K562 (cell line): ENCODE data around the gene SAMD15. TPM values are rescaled to one million over a fixed set of nuclear protein-coding genes. Genes with fewer than 3 reads are reported as not detected.

Source experiments
- ATAC-seq: fragments of 200-7000 bp; cut with Tn5 transposase; 3 replicates; pipeline ENCODE4 v1.9.1; 2020; ENCODE audit warnings: moderate library complexity
- BruUV-seq: library from RNA; stranded (reverse); fragments of 400-500 nt; replicated peaks from 2 replicates; lab custom pipeline; 2021; lab: Mats Ljungman, UMichigan
- CTCF ChIA-PET: fragments of 300-600 bp; formaldehyde crosslinking; extraction: SDS; loops from one replicate; lab custom pipeline; 2021; ENCODE audit warnings: low intra/inter-chr PET ratio; lab: Yijun Ruan, JAX
- POLR2A ChIA-PET: fragments of 300-600, 350-650 bp; sonication (Branson Sonifier 250); formaldehyde crosslinking; extraction: SDS; loops from one replicate; lab custom pipeline; 2021; ENCODE audit warnings: antibody characterized with exemption, inconsistent platforms; lab: Yijun Ruan, JAX
- DNase-seq, 4 experiments: peaks; one replicate each; pipeline versions ENCODE4 v3.0.0 to v3.0.0-alpha.2; 2011 to 2018; ENCODE audit warnings: low spot score in 3 of 4, mixed read lengths in 3 of 4; ENCODE audit errors: extremely low read depth in 1 of 4
- FAIRE-seq: peaks from 2 replicates; lab custom pipeline; 2011; peaks lifted over from hg19 to GRCh38; lab: Jason Lieb, UNC
- H2AFZ ChIP-seq: 2 replicates; pipeline ENCODE4 v1.6.0; 2011; ENCODE audit warnings: low read depth, low read length, control low read depth, inconsistent platforms
- H3K27ac ChIP-seq: fragments of 200-600 bp; 3 replicates; pipeline ENCODE4 v1.8.0; 2011; ENCODE audit warnings: low read depth, mild to moderate bottlenecking, control low read depth, inconsistent platforms, low read length, moderate library complexity, mixed read lengths; ENCODE audit errors: extremely low read depth
- H3K27me3 ChIP-seq, 2 experiments: fragments of 300-600 bp in 1 of 2; 2 replicates in 1 of 2; 3 replicates in 1 of 2; pipeline versions ENCODE4 v1.6.0 to v1.8.0; 2011; ENCODE audit warnings: inconsistent platforms in 2 of 2, low read length in 2 of 2, mild to moderate bottlenecking in 1 of 2, mixed read lengths in 1 of 2, moderate library complexity in 1 of 2; ENCODE audit not compliant: control insufficient read depth in 2 of 2, insufficient read depth in 2 of 2
- H3K36me3 ChIP-seq: fragments of 300-600 bp; 3 replicates; pipeline ENCODE4 v1.8.0; 2011; ENCODE audit warnings: mild to moderate bottlenecking, low read length, inconsistent platforms; ENCODE audit not compliant: control insufficient read depth, insufficient read depth
- H3K4me1 ChIP-seq, 2 experiments: fragments of 200-600 bp in 1 of 2; replicated peaks in 1 of 2; 2 replicates in 1 of 2; 3 replicates in 1 of 2; pipeline versions ENCODE4 v1.5.1 to v1.8.0; 2011; ENCODE audit warnings: inconsistent platforms in 2 of 2, low read length in 2 of 2, mild to moderate bottlenecking in 1 of 2, mixed read lengths in 1 of 2, moderate library complexity in 1 of 2; ENCODE audit not compliant: control insufficient read depth in 2 of 2, insufficient read depth in 2 of 2
- H3K4me2 ChIP-seq: 2 replicates; pipeline ENCODE4 v1.6.1; 2011; ENCODE audit warnings: low read length, control low read depth, inconsistent platforms, mixed read lengths; ENCODE audit not compliant: insufficient read depth
- H3K4me3 ChIP-seq: fragments of 200-600 bp; sonication (generic), shearing (Covaris generic); 2 replicates; pipeline ENCODE4 v1.5.1; 2016; ENCODE audit warnings: control low read depth, inconsistent platforms
- H3K79me2 ChIP-seq: fragments of 200-600 bp; 3 replicates; pipeline ENCODE4 v1.8.0; 2011; ENCODE audit warnings: low read length, inconsistent platforms; ENCODE audit not compliant: control insufficient read depth, insufficient read depth
- H3K9ac ChIP-seq, 2 experiments: 2 replicates each; pipeline versions ENCODE4 v1.6.0 to v1.6.1; 2011; ENCODE audit warnings: low read depth in 2 of 2, low read length in 2 of 2, control low read depth in 1 of 2, inconsistent platforms in 1 of 2, mild to moderate bottlenecking in 1 of 2, mixed read lengths in 1 of 2; ENCODE audit not compliant: insufficient read depth in 1 of 2
- H3K9me1 ChIP-seq: one replicate; pipeline ENCODE4 v1.6.0; 2011; ENCODE audit warnings: inconsistent platforms, mild to moderate bottlenecking, low read length, moderate library complexity; ENCODE audit not compliant: control insufficient read depth, insufficient read depth
- H3K9me3 ChIP-seq: replicated peaks from 2 replicates; pipeline ENCODE4 v1.5.1; 2011; ENCODE audit warnings: low read depth, low read length, inconsistent platforms; ENCODE audit not compliant: control insufficient read depth, insufficient read depth
- H4K20me1 ChIP-seq: replicated peaks from 2 replicates; pipeline ENCODE4 v1.6.1; 2011; ENCODE audit warnings: low read length, inconsistent platforms, mixed read lengths; ENCODE audit not compliant: control insufficient read depth, insufficient read depth
- NCOA4 ChIP-seq: fragments of 450-650 bp; IDR thresholded peaks from 2 replicates; pipeline ENCODE4 v1.6.1; 2018; ENCODE audit warnings: mild to moderate bottlenecking; ENCODE audit not compliant: partially characterized antibody
- NFE2L1 ChIP-seq: fragments of 450-650 bp; IDR thresholded peaks from 2 replicates; pipeline ENCODE4 v1.6.1; 2016; ENCODE audit warnings: missing genetic modification characterization, low read depth, mild to moderate bottlenecking, missing compliant biosample characterization, moderate library complexity, borderline replicate concordance
- NR2C2 ChIP-seq, 2 experiments: fragments of 200-800 bp in 1 of 2; sonication (Bioruptor generic) in 1 of 2; sonication (generic) in 1 of 2; formaldehyde crosslinking in 1 of 2; IDR thresholded peaks; 2 replicates each; pipeline versions ENCODE4 v1.6.1 to v1.8.0; 2016 to 2022; ENCODE audit warnings: mild to moderate bottlenecking in 1 of 2, missing compliant biosample characterization in 1 of 2, missing genetic modification characterization in 1 of 2, missing genetic modification reagents in 1 of 2
- RAD51 ChIP-seq: fragments of 450-650 bp; IDR thresholded peaks from 2 replicates; pipeline ENCODE4 v1.7.1; 2016; ENCODE audit warnings: low read depth, mild to moderate bottlenecking, borderline replicate concordance
- REST ChIP-seq, 2 experiments: fragments of 450-650 bp; formaldehyde crosslinking in 1 of 2; IDR thresholded peaks; 2 replicates each; pipeline versions ENCODE4 v1.4.0 to v1.6.1; 2014 to 2020; ENCODE audit warnings: mild to moderate bottlenecking in 2 of 2, borderline replicate concordance in 1 of 2, low read depth in 1 of 2
- ZNF586 ChIP-seq: fragments of 450-650 bp; formaldehyde crosslinking; conservative IDR thresholded peaks from 2 replicates; pipeline ENCODE4 v1.4.0; 2020; ENCODE audit warnings: mild to moderate bottlenecking, moderate library complexity
- WGBS: fragments of 100-300 bp; shearing (Covaris generic); methylation state at CpG from one replicate; pipeline ENCODE4 v1.1.6; 2016; ENCODE audit warnings: low coverage, mixed read lengths; ENCODE audit not compliant: insufficient coverage; ENCODE audit errors: missing lambda C conversion rate; 5-methylcytosine and 5-hydroxymethylcytosine counted together
- in situ Hi-C: fragments of 300-500 bp; cut with MboI; formaldehyde crosslinking; loops from 4 replicates; pipeline ENCODE4 v1.15.0; 2018; ENCODE audit warnings: inconsistent platforms, mixed read lengths
- intact Hi-C: fragments of 100-400 bp; cut with micrococcal nuclease; formaldehyde crosslinking; loops from 2 replicates; pipeline ENCODE4 v1.14.2; 2022
- polyA plus RNA-seq, 8 experiments: library from polyadenylated mRNA; depleted of rRNA in 4 of 8; stranded (reverse) in 5 of 8; unstranded in 3 of 8; fragments of >200 nt; fragmentation: Nextera tagmentation in 2 of 8; fragmentation: Illumina TruSeq in 1 of 8; extraction: Ambion mirVana in 2 of 8; extraction: Trizol in 1 of 8; gene quantifications; 2 replicates each; pipeline versions ENCODE4 v1.2.1 to v1.2.3, GENCODE V29; 2011 to 2014; ENCODE audit warnings: inconsistent platforms in 1 of 8, missing spikeins in 1 of 8
- total RNA-seq, 7 experiments: library from RNA; depleted of rRNA in 6 of 7; stranded (reverse); fragments of >200 nt in 6 of 7; fragmentation: Illumina TruSeq in 2 of 7; extraction: Trizol in 2 of 7; gene quantifications; 2 replicates each; pipeline versions ENCODE4 v1.2.1 to v1.2.3, GENCODE V29; 2011 to 2021; ENCODE audit warnings: low replicate concordance in 1 of 7
- TF ChIP-seq, protein P1 (sequence below): fragments of 250-450 bp; sonication (Bioruptor Pico); IDR thresholded peaks from 2 replicates; pipeline ENCODE4 v1.5.0; 2021; ENCODE audit warnings: mild to moderate bottlenecking, borderline replicate concordance
- TF ChIP-seq, protein P2 (sequence below): fragments of 200-800 bp; sonication (Bioruptor generic); IDR thresholded peaks from 2 replicates; pipeline ENCODE4 v1.6.1; 2017; ENCODE audit warnings: missing genetic modification characterization, missing compliant biosample characterization

SAMD15 gene
- total and polyA plus RNA-seq, 9 of the 15 experiments (the other 6 are each of a cell fraction or from before 2014, with no cell fraction given): 0.18 to 0.54 (median 0.25) TPM

GRCh38 chr14:77409131-77409533 lies 32.0 kb downstream of the SAMD15 start:
- ATAC-seq (peak; percentile 67), FAIRE-seq (peak; percentile 15), DNase-seq (peak in 1 of 4 experiments; percentile 61)
- Histone ChIP-seq H3K4me2 (no peak overlapping the region), H3K79me2 (no peaks in the 10 kb centered on the region), H3K9me1 (no peaks in the 10 kb centered on the region), H3K36me3 (no peaks in the 10 kb centered on the region), H3K27ac (no peak overlapping the region), H3K9me3 (no peaks in the 10 kb centered on the region), H3K9ac (no peak overlapping the region), H3K4me1 (peaks cover 12 to 37% of the 10 kb centered on the region in 2 experiments), H3K4me3 (no peak overlapping the region), H2AFZ (peak overlapping the region; percentile 62; the same call in 1 of the 2 replicates), H4K20me1 (no peaks in the 10 kb centered on the region), H3K27me3 (no peaks in the 10 kb centered on the region)
- intact Hi-C loops: loop anchor here (5.0 kb wide), 2 partner anchors 48 to 87 kb away; partner anchors contain the start of genes AHSA1, GSTZ1, POMT2 and VIPAS39
- CTCF ChIA-PET: no interaction called here
- POLR2A ChIA-PET: no interaction called here
- BruUV-seq: no TSS peak
- 2% methylated on average over 3 of the region's 3 CpGs for WGBS
- in situ Hi-C loops: no loop called here
- TF ChIP-seq NFE2L1 (tag) (no peak), NR2C2 (CRISPR knock-in tag; IDR thresholded peaks at IDR 0.05) (no peak), NR2C2 (tag; IDR thresholded peaks at IDR 0.05) (no peak), ZNF586 (CRISPR knock-in tag) (no peak), REST (IDR thresholded peaks at IDR 0.05; ENCODE audit: borderline replicate concordance) (0 out of 2 replicates have a peak, but pooled peaks have one; percentile 29), REST (CRISPR knock-in tag; IDR thresholded peaks at IDR 0.05; ENCODE audit: low read depth) (no peak), RAD51 (no peak), NCOA4 (no peak)
- TF ChIP-seq, protein P1, sequence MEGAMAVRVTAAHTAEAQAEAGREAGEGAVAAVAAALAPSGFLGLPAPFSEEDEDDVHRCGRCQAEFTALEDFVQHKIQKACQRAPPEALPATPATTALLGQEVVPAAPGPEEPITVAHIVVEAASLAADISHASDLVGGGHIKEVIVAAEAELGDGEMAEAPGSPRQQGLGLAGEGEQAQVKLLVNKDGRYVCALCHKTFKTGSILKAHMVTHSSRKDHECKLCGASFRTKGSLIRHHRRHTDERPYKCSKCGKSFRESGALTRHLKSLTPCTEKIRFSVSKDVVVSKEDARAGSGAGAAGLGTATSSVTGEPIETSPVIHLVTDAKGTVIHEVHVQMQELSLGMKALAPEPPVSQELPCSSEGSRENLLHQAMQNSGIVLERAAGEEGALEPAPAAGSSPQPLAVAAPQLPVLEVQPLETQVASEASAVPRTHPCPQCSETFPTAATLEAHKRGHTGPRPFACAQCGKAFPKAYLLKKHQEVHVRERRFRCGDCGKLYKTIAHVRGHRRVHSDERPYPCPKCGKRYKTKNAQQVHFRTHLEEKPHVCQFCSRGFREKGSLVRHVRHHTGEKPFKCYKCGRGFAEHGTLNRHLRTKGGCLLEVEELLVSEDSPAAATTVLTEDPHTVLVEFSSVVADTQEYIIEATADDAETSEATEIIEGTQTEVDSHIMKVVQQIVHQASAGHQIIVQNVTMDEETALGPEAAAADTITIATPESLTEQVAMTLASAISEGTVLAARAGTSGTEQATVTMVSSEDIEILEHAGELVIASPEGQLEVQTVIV (CRISPR knock-in tag): no peak
- TF ChIP-seq, protein P2, sequence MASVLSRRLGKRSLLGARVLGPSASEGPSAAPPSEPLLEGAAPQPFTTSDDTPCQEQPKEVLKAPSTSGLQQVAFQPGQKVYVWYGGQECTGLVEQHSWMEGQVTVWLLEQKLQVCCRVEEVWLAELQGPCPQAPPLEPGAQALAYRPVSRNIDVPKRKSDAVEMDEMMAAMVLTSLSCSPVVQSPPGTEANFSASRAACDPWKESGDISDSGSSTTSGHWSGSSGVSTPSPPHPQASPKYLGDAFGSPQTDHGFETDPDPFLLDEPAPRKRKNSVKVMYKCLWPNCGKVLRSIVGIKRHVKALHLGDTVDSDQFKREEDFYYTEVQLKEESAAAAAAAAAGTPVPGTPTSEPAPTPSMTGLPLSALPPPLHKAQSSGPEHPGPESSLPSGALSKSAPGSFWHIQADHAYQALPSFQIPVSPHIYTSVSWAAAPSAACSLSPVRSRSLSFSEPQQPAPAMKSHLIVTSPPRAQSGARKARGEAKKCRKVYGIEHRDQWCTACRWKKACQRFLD: no peak
